ENCODE data around the gene TMEM132C. TPM values are rescaled to one million over a fixed set of nuclear protein-coding genes. Genes with fewer than 3 reads are reported as not detected.

Gene TMEM132C
- polyA plus RNA-seq, 1 of the 3 experiments (the other 2 are of a cell fraction): not detected

DNA sequence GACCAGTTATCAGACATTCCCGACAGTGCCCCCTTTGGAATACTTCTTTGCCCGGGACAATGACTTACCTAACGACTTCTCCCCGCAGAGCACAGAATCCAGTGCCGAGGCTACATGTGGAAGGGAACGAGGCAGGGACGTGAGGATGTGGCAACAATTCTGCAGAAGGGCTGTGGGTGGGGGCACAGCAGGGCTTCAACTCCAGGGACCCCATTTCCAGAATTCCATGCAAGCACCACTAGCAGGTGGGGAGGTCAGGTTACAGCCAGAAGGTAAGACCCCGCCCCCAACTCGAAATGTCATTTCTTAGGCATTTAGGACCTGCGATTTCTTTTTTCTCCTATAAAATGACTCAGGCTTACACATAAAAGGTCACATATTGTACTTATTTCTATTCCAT lies 207.9 kb downstream of the TMEM132C start:
- CTCF ChIA-PET: no interaction called here
- H3K27ac ChIP-seq (ENCODE audit: low read depth in 2 of 2, low read length in 1 of 2): no peak overlapping the region
- WGBS (ENCODE audit: low lambda C conversion rate): 58% methylated on average over 10 of the region's 10 CpGs
- H3F3A ChIP-seq (replicated peaks; ENCODE audit: insufficient read depth): no peaks in the 10 kb centered on the region
- no peaks in the 10 kb centered on the region for H3K9me2 ChIP-seq
- H3K36me3 ChIP-seq (replicated peaks in 1 of 2; ENCODE audit: control insufficient read depth in 1 of 2, insufficient read depth in 2 of 2, low read length in 1 of 2): no peaks in the 10 kb centered on the region
- H3K9me3 ChIP-seq: no peaks in the 10 kb centered on the region
- H3K79me2 ChIP-seq (ENCODE audit: insufficient read depth): no peaks in the 10 kb centered on the region
- no peak for DNase-seq
- no peak for TF ChIP-seq NRF1 (IDR thresholded peaks at IDR 0.05; ENCODE audit: low read depth, low read length)
- H3K4me1 ChIP-seq (ENCODE audit: control insufficient read depth in 1 of 2, insufficient read depth in 2 of 2, low read depth in 1 of 2, low read length in 1 of 2): no peaks in the 10 kb centered on the region
- H3K27me3 ChIP-seq (ENCODE audit: insufficient read depth): no peaks in the 10 kb centered on the region
- H4K20me1 ChIP-seq (ENCODE audit: insufficient read depth): no peaks in the 10 kb centered on the region
- H3K9ac ChIP-seq: no peak overlapping the region
- H3K4me2 ChIP-seq: no peak overlapping the region
- POLR2A ChIA-PET: no interaction called here
- no peak overlapping the region for H3K4me3 ChIP-seq (ENCODE audit: low read depth in 2 of 2, low read length in 1 of 2)
- no peak overlapping the region for H2AFZ ChIP-seq (ENCODE audit: low read depth)

DNA sequence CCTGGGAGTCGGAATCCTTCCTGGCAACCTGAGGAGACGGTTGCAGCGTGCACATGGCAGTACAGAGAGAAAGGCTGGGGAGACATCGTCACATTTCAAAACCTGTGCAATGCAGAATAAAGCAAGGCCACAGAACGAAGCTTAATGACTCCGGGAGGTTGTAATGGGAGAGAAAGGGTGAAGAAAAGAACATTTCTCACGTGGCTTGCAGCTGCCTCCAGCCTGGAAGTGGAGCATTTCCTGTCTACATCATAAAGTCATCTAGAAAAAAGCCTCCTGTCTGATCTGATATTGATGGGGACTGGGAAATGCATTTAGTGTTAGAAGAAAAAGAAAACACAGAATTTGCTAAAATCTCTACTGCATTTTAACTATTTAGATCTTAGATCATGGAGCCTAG lies 209.3 kb downstream of the TMEM132C start:
- Histone ChIP-seq H3K9me2 (no peaks in the 10 kb centered on the region), H3K79me2 (ENCODE audit: insufficient read depth) (no peaks in the 10 kb centered on the region), H3K36me3 (replicated peaks in 1 of 2; ENCODE audit: control insufficient read depth in 1 of 2, insufficient read depth in 2 of 2, low read length in 1 of 2) (no peaks in the 10 kb centered on the region), H2AFZ (ENCODE audit: low read depth) (no peak overlapping the region), H3K4me1 (ENCODE audit: control insufficient read depth in 1 of 2, insufficient read depth in 2 of 2, low read depth in 1 of 2, low read length in 1 of 2) (no peaks in the 10 kb centered on the region), H4K20me1 (ENCODE audit: insufficient read depth) (no peaks in the 10 kb centered on the region), H3K9me3 (no peaks in the 10 kb centered on the region), H3K9ac (no peak overlapping the region), H3K4me3 (ENCODE audit: low read depth in 2 of 2, low read length in 1 of 2) (no peak overlapping the region), H3K27ac (ENCODE audit: low read depth in 2 of 2, low read length in 1 of 2) (no peak overlapping the region), H3F3A (replicated peaks; ENCODE audit: insufficient read depth) (no peaks in the 10 kb centered on the region), H3K4me2 (no peak overlapping the region), H3K27me3 (ENCODE audit: insufficient read depth) (no peaks in the 10 kb centered on the region)
- WGBS (ENCODE audit: low lambda C conversion rate): 14% methylated on average over 7 of the region's 7 CpGs
- TF ChIP-seq JUND (IDR thresholded peaks at IDR 0.05) (no peak), RFX5 (IDR thresholded peaks at IDR 0.05; ENCODE audit: low read length) (no peak), RXRA (IDR thresholded peaks at IDR 0.05; ENCODE audit: borderline replicate concordance, low read depth) (no peak), GABPA (IDR thresholded peaks at IDR 0.05; ENCODE audit: low read depth) (no peak), GATA2 (CRISPR knock-in tag; IDR thresholded peaks at IDR 0.05) (no peak), MEF2A (IDR thresholded peaks at IDR 0.05; ENCODE audit: borderline replicate concordance, low read depth) (no peak), SIN3A (IDR thresholded peaks at IDR 0.05; ENCODE audit: borderline replicate concordance, low read depth, low read length) (no peak), TEAD4 (IDR thresholded peaks at IDR 0.05; ENCODE audit: borderline replicate concordance, insufficient read depth) (no peak), RAD21 (IDR thresholded peaks at IDR 0.05; ENCODE audit: low read length) (no peak), NRF1 (IDR thresholded peaks at IDR 0.05; ENCODE audit: low read depth, low read length) (no peak), EZH2phosphoT487 (IDR thresholded peaks at IDR 0.05; ENCODE audit: borderline replicate concordance, low read depth) (no peak), CHD2 (IDR thresholded peaks at IDR 0.05; ENCODE audit: low read length, partially characterized antibody) (no peak), MXI1 (IDR thresholded peaks at IDR 0.05; ENCODE audit: low read depth, low read length) (no peak)
- TF ChIP-seq, protein P1, sequence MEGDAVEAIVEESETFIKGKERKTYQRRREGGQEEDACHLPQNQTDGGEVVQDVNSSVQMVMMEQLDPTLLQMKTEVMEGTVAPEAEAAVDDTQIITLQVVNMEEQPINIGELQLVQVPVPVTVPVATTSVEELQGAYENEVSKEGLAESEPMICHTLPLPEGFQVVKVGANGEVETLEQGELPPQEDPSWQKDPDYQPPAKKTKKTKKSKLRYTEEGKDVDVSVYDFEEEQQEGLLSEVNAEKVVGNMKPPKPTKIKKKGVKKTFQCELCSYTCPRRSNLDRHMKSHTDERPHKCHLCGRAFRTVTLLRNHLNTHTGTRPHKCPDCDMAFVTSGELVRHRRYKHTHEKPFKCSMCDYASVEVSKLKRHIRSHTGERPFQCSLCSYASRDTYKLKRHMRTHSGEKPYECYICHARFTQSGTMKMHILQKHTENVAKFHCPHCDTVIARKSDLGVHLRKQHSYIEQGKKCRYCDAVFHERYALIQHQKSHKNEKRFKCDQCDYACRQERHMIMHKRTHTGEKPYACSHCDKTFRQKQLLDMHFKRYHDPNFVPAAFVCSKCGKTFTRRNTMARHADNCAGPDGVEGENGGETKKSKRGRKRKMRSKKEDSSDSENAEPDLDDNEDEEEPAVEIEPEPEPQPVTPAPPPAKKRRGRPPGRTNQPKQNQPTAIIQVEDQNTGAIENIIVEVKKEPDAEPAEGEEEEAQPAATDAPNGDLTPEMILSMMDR (IDR thresholded peaks at IDR 0.05): no peak
- TF ChIP-seq, protein P2, sequence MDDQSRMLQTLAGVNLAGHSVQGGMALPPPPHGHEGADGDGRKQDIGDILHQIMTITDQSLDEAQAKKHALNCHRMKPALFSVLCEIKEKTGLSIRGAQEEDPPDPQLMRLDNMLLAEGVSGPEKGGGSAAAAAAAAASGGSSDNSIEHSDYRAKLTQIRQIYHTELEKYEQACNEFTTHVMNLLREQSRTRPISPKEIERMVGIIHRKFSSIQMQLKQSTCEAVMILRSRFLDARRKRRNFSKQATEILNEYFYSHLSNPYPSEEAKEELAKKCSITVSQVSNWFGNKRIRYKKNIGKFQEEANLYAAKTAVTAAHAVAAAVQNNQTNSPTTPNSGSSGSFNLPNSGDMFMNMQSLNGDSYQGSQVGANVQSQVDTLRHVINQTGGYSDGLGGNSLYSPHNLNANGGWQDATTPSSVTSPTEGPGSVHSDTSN (IDR thresholded peaks at IDR 0.05): no peak
- TF ChIP-seq, protein P3, sequence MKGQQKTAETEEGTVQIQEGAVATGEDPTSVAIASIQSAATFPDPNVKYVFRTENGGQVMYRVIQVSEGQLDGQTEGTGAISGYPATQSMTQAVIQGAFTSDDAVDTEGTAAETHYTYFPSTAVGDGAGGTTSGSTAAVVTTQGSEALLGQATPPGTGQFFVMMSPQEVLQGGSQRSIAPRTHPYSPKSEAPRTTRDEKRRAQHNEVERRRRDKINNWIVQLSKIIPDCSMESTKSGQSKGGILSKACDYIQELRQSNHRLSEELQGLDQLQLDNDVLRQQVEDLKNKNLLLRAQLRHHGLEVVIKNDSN (IDR thresholded peaks at IDR 0.05; ENCODE audit: borderline replicate concordance, low read depth): no peak
- TF ChIP-seq, protein P4, sequence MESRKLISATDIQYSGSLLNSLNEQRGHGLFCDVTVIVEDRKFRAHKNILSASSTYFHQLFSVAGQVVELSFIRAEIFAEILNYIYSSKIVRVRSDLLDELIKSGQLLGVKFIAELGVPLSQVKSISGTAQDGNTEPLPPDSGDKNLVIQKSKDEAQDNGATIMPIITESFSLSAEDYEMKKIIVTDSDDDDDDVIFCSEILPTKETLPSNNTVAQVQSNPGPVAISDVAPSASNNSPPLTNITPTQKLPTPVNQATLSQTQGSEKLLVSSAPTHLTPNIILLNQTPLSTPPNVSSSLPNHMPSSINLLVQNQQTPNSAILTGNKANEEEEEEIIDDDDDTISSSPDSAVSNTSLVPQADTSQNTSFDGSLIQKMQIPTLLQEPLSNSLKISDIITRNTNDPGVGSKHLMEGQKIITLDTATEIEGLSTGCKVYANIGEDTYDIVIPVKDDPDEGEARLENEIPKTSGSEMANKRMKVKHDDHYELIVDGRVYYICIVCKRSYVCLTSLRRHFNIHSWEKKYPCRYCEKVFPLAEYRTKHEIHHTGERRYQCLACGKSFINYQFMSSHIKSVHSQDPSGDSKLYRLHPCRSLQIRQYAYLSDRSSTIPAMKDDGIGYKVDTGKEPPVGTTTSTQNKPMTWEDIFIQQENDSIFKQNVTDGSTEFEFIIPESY (IDR thresholded peaks at IDR 0.05; ENCODE audit: borderline replicate concordance, low read depth): no peak
- TF ChIP-seq, protein P5, sequence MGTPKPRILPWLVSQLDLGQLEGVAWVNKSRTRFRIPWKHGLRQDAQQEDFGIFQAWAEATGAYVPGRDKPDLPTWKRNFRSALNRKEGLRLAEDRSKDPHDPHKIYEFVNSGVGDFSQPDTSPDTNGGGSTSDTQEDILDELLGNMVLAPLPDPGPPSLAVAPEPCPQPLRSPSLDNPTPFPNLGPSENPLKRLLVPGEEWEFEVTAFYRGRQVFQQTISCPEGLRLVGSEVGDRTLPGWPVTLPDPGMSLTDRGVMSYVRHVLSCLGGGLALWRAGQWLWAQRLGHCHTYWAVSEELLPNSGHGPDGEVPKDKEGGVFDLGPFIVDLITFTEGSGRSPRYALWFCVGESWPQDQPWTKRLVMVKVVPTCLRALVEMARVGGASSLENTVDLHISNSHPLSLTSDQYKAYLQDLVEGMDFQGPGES (IDR thresholded peaks at IDR 0.05; ENCODE audit: low read depth, low read length): no peak
- no peak for DNase-seq
- ChIA-PET POLR2A (no interaction called here), CTCF (no interaction called here)

Data from SK-N-SH (cell line).